OCI-LY1 (cell line): ENCODE data around the gene MC1R.
A peak's percentile ranks its signal among the peaks of the same experiment; 100 is the strongest.

Experiments
- H2AFZ ChIP-seq: fragments of 200-600 bp; sonication (generic), shearing (Covaris generic); 2 replicates; pipeline ENCODE4 v1.6.0; 2014; ENCODE audit warnings: antibody characterized with exemption, mild to moderate bottlenecking, low read length
- H3F3A ChIP-seq: fragments of 200-600 bp; sonication (generic), shearing (Covaris generic); 2 replicates; pipeline ENCODE4 v1.6.0; 2014; ENCODE audit warnings: mild to moderate bottlenecking, antibody characterized with exemption, low read length, moderate library complexity; ENCODE audit not compliant: insufficient read depth
- H3K27ac ChIP-seq: fragments of 200-600 bp; sonication (generic); 2 replicates; pipeline ENCODE4 v1.5.1; 2014; ENCODE audit warnings: low read length, mixed run types, mild to moderate bottlenecking, low read depth; ENCODE audit not compliant: poor library complexity, severe bottlenecking
- H3K27me3 ChIP-seq: fragments of 200-600 bp; sonication (generic); 2 replicates; pipeline ENCODE4 v1.6.0; 2014; ENCODE audit warnings: antibody characterized with exemption, mild to moderate bottlenecking, low read length, moderate library complexity; ENCODE audit not compliant: insufficient read depth
- H3K36me3 ChIP-seq: fragments of 200-600 bp; sonication (generic); 2 replicates; pipeline ENCODE4 v1.6.1; 2014; ENCODE audit warnings: mild to moderate bottlenecking, antibody characterized with exemption, low read length, moderate library complexity, mixed read lengths; ENCODE audit not compliant: insufficient read depth
- H3K4me1 ChIP-seq: fragments of 200-600 bp; sonication (generic); 2 replicates; pipeline ENCODE4 v1.5.1; 2014; ENCODE audit warnings: mild to moderate bottlenecking, low read length, moderate library complexity; ENCODE audit not compliant: insufficient read depth, severe bottlenecking
- H3K4me2 ChIP-seq: fragments of 200-600 bp; sonication (generic), shearing (Covaris generic); 2 replicates; pipeline ENCODE4 v1.6.1; 2014; ENCODE audit warnings: low read length
- H3K4me3 ChIP-seq: fragments of 200-600 bp; sonication (generic); 2 replicates; pipeline ENCODE4 v1.5.1; 2014; ENCODE audit warnings: low read length, low read depth, mild to moderate bottlenecking, mixed read lengths; ENCODE audit not compliant: poor library complexity, severe bottlenecking
- H3K79me2 ChIP-seq: fragments of 200-600 bp; shearing (Covaris generic); 2 replicates; pipeline ENCODE4 v1.6.1; 2016; ENCODE audit warnings: mixed run types, low read length, mixed read lengths; ENCODE audit not compliant: insufficient read depth
- H3K9ac ChIP-seq: fragments of 200-600 bp; sonication (generic), shearing (Covaris generic); 2 replicates; pipeline ENCODE4 v1.6.1; 2014; ENCODE audit warnings: mild to moderate bottlenecking, low read length, mixed read lengths
- H3K9me2 ChIP-seq: fragments of 200-600 bp; sonication (generic), shearing (Covaris generic); 2 replicates; pipeline ENCODE4 v1.6.1; 2014; ENCODE audit warnings: low read depth, mild to moderate bottlenecking, low read length, mixed read lengths
- H3K9me3 ChIP-seq: fragments of 200-600 bp; shearing (Covaris generic); 2 replicates; pipeline ENCODE4 v1.6.1; 2014; ENCODE audit warnings: low read length, mixed read lengths
- H4K20me1 ChIP-seq: fragments of 200-600 bp; sonication (generic), shearing (Covaris generic); 2 replicates; pipeline ENCODE4 v1.6.0; 2016; ENCODE audit warnings: mild to moderate bottlenecking, low read length; ENCODE audit not compliant: insufficient read depth
- EZH2 ChIP-seq: fragments of 200-600 bp; sonication (generic), shearing (Covaris generic); IDR thresholded peaks from 2 replicates; pipeline ENCODE4 v1.8.0; 2017; ENCODE audit warnings: borderline replicate concordance, mixed run types, mild to moderate bottlenecking, antibody characterized with exemption, low read length, moderate library complexity, mixed read lengths
- TF ChIP-seq, protein P1 (sequence below): fragments of 200-600 bp; sonication (generic), shearing (Covaris generic); IDR thresholded peaks from 2 replicates; pipeline ENCODE4 v1.5.1; 2017; ENCODE audit warnings: mild to moderate bottlenecking, antibody characterized with exemption, low read length, moderate library complexity, mixed read lengths

MC1R gene

DNA sequence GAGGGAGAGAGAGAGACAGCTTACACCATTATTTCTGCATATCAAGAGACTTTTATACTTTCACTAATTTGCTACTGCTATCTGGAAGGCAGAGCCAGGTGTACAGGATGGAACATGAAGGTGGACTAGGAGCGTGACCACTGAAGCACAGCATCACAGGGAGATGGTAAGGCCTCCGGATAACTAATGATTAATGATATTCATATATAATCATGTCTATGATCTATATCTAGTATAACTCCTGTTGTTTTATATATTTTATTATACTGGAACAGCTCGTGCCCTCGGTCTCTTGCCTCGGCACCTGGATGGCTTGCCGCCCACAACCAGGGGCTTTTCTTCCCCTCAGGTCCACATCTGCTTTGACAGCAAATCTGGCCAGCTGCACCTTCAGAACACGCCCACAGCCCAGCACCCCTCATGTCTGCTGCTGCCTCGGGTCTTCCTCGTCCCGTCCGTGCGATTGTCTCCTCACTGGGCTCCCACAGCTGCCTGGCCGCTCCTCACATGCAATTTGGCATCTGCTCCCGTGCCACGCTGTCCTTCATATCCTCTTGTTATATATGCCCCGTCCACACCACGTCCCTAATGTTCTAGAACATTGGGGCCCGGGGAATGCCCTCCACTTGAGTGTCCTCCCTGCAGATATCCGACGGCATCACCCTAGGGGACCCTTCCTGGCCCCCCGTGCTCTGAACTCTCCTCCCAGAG, 19.7 kb downstream of the MC1R start:
- Histone ChIP-seq H3K4me1 (no peaks in the 10 kb centered on the region), H3K36me3 (peaks cover 4% of the 10 kb centered on the region; the same call in 1 of the 2 replicates), H2AFZ (no peak overlapping the region), H3K9ac (no peak overlapping the region), H3K27me3 (no peaks in the 10 kb centered on the region), H3K4me3 (no peak overlapping the region), H3K27ac (no peak overlapping the region), H4K20me1 (no peaks in the 10 kb centered on the region), H3K4me2 (no peak overlapping the region), H3K79me2 (no peaks in the 10 kb centered on the region), H3K9me2 (no peaks in the 10 kb centered on the region), H3K9me3 (no peaks in the 10 kb centered on the region), H3F3A (no peaks in the 10 kb centered on the region)
- TF ChIP-seq EZH2, result no peak
- TF ChIP-seq, protein P1, sequence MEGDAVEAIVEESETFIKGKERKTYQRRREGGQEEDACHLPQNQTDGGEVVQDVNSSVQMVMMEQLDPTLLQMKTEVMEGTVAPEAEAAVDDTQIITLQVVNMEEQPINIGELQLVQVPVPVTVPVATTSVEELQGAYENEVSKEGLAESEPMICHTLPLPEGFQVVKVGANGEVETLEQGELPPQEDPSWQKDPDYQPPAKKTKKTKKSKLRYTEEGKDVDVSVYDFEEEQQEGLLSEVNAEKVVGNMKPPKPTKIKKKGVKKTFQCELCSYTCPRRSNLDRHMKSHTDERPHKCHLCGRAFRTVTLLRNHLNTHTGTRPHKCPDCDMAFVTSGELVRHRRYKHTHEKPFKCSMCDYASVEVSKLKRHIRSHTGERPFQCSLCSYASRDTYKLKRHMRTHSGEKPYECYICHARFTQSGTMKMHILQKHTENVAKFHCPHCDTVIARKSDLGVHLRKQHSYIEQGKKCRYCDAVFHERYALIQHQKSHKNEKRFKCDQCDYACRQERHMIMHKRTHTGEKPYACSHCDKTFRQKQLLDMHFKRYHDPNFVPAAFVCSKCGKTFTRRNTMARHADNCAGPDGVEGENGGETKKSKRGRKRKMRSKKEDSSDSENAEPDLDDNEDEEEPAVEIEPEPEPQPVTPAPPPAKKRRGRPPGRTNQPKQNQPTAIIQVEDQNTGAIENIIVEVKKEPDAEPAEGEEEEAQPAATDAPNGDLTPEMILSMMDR, result no peak

DNA sequence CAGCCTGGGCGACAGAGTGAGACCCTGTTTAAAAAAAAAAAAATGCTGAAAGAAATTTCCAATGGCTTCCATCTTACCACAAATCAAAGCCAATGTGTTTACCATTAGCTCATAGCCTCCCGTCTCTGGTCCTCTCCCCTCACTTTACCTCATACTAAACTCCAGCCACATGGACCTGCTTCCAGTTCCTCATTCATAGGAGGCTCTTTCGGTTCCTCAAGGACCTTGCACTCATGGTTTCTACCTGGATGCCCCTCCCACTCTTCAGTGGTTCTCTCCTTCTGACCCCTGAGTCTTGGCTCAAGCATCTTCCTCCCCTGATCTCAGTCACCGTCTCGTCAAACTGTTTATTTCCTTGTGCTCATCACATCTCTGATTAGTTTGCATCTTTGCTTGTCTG, 26.1 kb downstream of the MC1R start:
- H3K4me1 ChIP-seq, result peaks cover 18% of the 10 kb centered on the region
- no peaks in the 10 kb centered on the region for H3F3A ChIP-seq

DNA sequence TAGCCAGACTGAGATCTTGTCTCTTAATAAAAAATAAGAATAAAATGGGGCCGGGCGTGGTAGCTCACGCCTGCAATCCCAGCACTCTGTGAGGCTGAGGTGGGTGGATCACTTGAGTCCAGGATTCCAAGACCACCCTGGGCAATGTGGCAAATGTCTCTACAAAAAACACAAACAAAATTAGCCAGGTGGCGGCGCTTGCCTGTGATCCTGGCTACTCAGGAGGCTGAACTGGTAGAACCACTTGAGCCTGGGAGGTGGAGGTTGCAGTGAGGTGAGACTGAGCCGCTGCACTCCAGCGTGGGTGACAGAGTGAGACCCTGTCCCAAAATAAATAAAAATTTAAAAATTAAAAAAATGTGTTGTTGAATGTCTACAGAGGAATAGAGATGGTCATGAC, 27.0 kb downstream of the MC1R start:
- TF ChIP-seq, protein P1, result peak; percentile 32; the same call in 1 of the 2 replicates
- TF ChIP-seq EZH2, result no peak
- no peaks in the 10 kb centered on the region for H3K79me2 ChIP-seq
- H2AFZ ChIP-seq, result no peak overlapping the region
- no peaks in the 10 kb centered on the region for H3K27me3 ChIP-seq
- peaks cover 24% of the 10 kb centered on the region for H3K4me1 ChIP-seq
- H3K9me3 ChIP-seq, result no peaks in the 10 kb centered on the region
- H3K27ac ChIP-seq, result no peak overlapping the region
- no peak overlapping the region for H3K4me2 ChIP-seq
- no peaks in the 10 kb centered on the region for H3K9me2 ChIP-seq
- H3K36me3 ChIP-seq, result peaks cover 4% of the 10 kb centered on the region; the same call in 1 of the 2 replicates
- no peaks in the 10 kb centered on the region for H4K20me1 ChIP-seq
- H3K4me3 ChIP-seq, result no peak overlapping the region
- H3F3A ChIP-seq, result no peaks in the 10 kb centered on the region
- no peak overlapping the region for H3K9ac ChIP-seq

More for the DNA sequence above, 26.1 kb downstream of the MC1R start:
- H3K79me2 ChIP-seq, result no peaks in the 10 kb centered on the region
- H3K9me3 ChIP-seq, result no peaks in the 10 kb centered on the region
- no peaks in the 10 kb centered on the region for H3K9me2 ChIP-seq
- no peak overlapping the region for H3K27ac ChIP-seq
- no peak overlapping the region for H2AFZ ChIP-seq
- H3K27me3 ChIP-seq, result no peaks in the 10 kb centered on the region
- H3K36me3 ChIP-seq, result no peaks in the 10 kb centered on the region
- TF ChIP-seq EZH2, result no peak
- TF ChIP-seq, protein P1, result no peak
- H3K4me2 ChIP-seq, result no peak overlapping the region
- H3K9ac ChIP-seq, result no peak overlapping the region
- no peaks in the 10 kb centered on the region for H4K20me1 ChIP-seq
- H3K4me3 ChIP-seq, result no peak overlapping the region
